Hepatocyte (in vitro differentiated cells): ENCODE measurements around the gene ZNF687.

Experiments
- CTCF ChIP-seq: fragments of 200-600 bp; sonication (generic); IDR thresholded peaks from 2 replicates; pipeline ENCODE4 v1.5.1; 2016; ENCODE audit warnings: antibody characterized with exemption, mild to moderate bottlenecking; ENCODE audit not compliant: poor library complexity
- EZH2 ChIP-seq: fragments of 200-600 bp; sonication (generic); IDR thresholded peaks from 2 replicates; pipeline ENCODE4 v1.6.1; 2016; ENCODE audit warnings: antibody characterized with exemption, mild to moderate bottlenecking, borderline replicate concordance
- EZH2phosphoT487 ChIP-seq: fragments of 200-600 bp; sonication (generic); IDR thresholded peaks from one replicate; pipeline ENCODE4 v1.6.1; 2018; ENCODE audit warnings: antibody characterized with exemption, mild to moderate bottlenecking, low read depth, moderate library complexity; ENCODE audit not compliant: unreplicated experiment, severe bottlenecking

DNA sequence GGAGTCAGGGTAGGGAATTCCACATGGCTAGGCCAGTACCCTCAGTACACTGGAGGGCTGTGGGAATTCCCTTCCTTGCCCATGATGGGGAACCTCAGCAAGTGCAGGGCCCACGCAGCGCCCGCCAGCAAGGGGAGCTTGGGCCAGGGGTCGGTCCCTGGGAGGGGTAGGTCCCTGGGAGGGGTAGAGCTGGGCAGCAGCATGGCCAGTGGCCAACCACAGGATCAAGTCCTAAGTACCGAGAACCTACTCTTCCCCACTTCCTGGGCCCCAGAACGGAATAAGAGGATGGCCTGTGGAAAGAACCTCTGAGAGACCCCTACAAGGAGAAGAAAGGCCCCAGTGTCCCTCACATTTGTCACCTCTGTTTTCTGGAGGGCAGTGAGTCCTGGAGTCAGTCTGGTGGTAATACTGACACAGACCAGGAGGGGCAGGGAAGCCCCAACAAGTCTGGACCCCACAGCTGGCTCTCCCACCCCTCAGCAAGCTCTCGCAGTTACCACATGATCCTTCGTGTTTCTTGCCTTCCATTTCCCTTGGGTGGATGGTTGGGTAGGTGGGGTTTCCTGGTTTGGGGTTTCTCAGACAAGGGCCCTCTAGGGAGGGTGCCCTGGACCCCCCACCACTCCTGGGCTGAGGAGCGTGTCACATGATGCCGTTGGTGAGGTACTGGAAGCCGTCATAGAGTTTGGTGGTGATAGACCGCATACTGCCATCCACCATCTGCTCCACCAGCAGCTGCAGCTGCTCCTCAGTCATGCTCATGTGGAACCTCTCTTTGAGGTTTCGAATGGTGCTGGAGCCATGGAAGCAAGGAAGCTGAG lies 10.3 kb downstream of the ZNF687 start:
- TF ChIP-seq CTCF (no peak), EZH2 (no peak), EZH2phosphoT487 (no peak)
